Kidney (tissue), 14 donors: Measurements from ENCODE around the gene RUVBL1. TPM values are rescaled to one million over a fixed set of nuclear protein-coding genes. Genes with fewer than 3 reads are reported as not detected.

Experiments
- DNase-seq, 5 donors: peaks; one replicate each; pipeline ENCODE4 v3.0.0-alpha.2; 2013 to 2020
- FAIRE-seq: peaks from 2 replicates; lab custom pipeline; 2012; peaks lifted over from hg19 to GRCh38; lab: Jason Lieb, UNC
- H3K27ac ChIP-seq, 2 donors: one replicate each; pipeline ENCODE4 v1.7.0; 2013; ENCODE audit warnings: low read depth in 2 of 2, low read length in 2 of 2, inconsistent platforms in 1 of 2
- H3K27me3 ChIP-seq: one replicate; pipeline ENCODE4 v1.7.1; 2013; ENCODE audit warnings: low read length, inconsistent platforms; ENCODE audit not compliant: control insufficient read depth, insufficient read depth
- H3K36me3 ChIP-seq, 3 donors: one replicate each; pipeline versions ENCODE4 v1.7.0 to v1.7.1; 2013; ENCODE audit warnings: low read length in 3 of 3, control low read depth in 1 of 3, inconsistent platforms in 1 of 3; ENCODE audit not compliant: insufficient read depth in 3 of 3, control insufficient read depth in 2 of 3
- H3K4me1 ChIP-seq, 3 donors: one replicate each; pipeline versions ENCODE4 v1.7.0 to v1.7.1; 2013; ENCODE audit warnings: low read length in 3 of 3, inconsistent platforms in 1 of 3, low read depth in 1 of 3; ENCODE audit not compliant: control insufficient read depth in 2 of 3, insufficient read depth in 2 of 3
- H3K4me3 ChIP-seq, 3 donors: one replicate each; pipeline versions ENCODE4 v1.7.0 to v1.8.1; 2013; ENCODE audit warnings: low read length in 3 of 3, control low read depth in 1 of 3, inconsistent platforms in 1 of 3
- H3K9ac ChIP-seq, 3 donors: one replicate each; pipeline versions ENCODE4 v1.7.0 to v1.7.1; 2013; ENCODE audit warnings: low read length in 3 of 3, control low read depth in 1 of 3, inconsistent platforms in 1 of 3
- H3K9me3 ChIP-seq, 3 donors: one replicate each; pipeline versions ENCODE4 v1.7.0 to v1.7.1; 2013; ENCODE audit warnings: low read length in 3 of 3, control low read depth in 1 of 3, inconsistent platforms in 1 of 3; ENCODE audit not compliant: control insufficient read depth in 2 of 3, insufficient read depth in 1 of 3
- CTCF ChIP-seq: IDR thresholded peaks from 3 replicates; pipeline ENCODE4 v1.5.1; 2012; ENCODE audit warnings: mild to moderate bottlenecking, moderate library complexity, borderline replicate concordance; ENCODE audit not compliant: insufficient read depth; ENCODE audit errors: extremely low read depth
- intact Hi-C: fragments of 100-400 bp; cut with DNase I; formaldehyde crosslinking; loops from one replicate; pipeline ENCODE4 v1.11.1; 2022
- polyA plus RNA-seq: library from polyadenylated mRNA; stranded (reverse); fragments of 350-450 nt; fragmentation: Illumina TruSeq; extraction: RNeasy Lipid Tissue Mini Kit (QIAGEN cat#74804); gene quantifications from one replicate; pipeline ENCODE4 v1.2.3, GENCODE V29; 2014; ENCODE audit warnings: low read depth, low replicate concordance; ENCODE audit not compliant: insufficient read depth
- total RNA-seq: library from RNA; stranded (reverse); fragmentation: NEBNext Ultra II Directional; extraction: Animal tissue kit (Norgen Biotek cat#: 25700); gene quantifications from one replicate; pipeline ENCODE4 v1.2.1, GENCODE V29; 2021
- donor health status: control.
- donor health status: control.
- donor health status: control.
- donor health status: control.
- donor health status: control.
- donor health status: DM: yes; HTN: yes; CAD: no.
- donor health status: Normal renal cell carcinoma (clear cell type).

RUVBL1 gene
- total and polyA plus RNA-seq, 2 donors from 2014 or later = 32.7 to 41.9 TPM

DNA sequence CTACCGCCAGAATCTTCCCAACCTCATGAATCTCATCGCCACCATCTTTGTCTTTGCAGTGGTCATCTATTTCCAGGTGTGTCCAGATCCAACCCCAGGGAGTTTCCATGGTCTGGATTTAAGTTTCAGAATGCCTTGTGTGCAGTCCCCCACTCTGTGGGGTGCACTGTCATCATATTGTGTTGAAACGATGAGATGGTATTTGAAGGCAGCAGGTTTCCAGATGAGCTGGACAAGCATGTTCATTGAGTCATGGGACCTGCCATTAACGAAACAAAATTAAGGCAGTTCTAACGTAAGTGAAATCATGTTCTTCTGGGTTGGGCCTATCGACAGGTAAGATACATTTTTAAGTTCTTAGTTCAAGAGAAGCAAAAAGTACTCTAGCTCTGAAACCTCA is 58.6 kb downstream of the RUVBL1 start:
- no peak for FAIRE-seq

GRCh38 chr3:128063865-128064264 is 59.7 kb downstream of the RUVBL1 start:
- FAIRE-seq (no peak), DNase-seq (no peak)
- TF ChIP-seq CTCF = no peak
- H3K36me3 ChIP-seq = peaks cover 19 to 90% (median 64%) of the 10 kb centered on the region in 3 donors
- H3K4me1 ChIP-seq = no peaks in the 10 kb centered on the region
- no peaks in the 10 kb centered on the region for H3K27me3 ChIP-seq
- intact Hi-C loops = no loop called here
- no peak overlapping the region for H3K27ac ChIP-seq
- H3K9me3 ChIP-seq = no peaks in the 10 kb centered on the region
- no peak overlapping the region for H3K4me3 ChIP-seq
- no peak overlapping the region for H3K9ac ChIP-seq

More for the DNA sequence above, 58.6 kb downstream of the RUVBL1 start:
- DNase-seq = no peak
- Histone ChIP-seq H3K4me1 (no peaks in the 10 kb centered on the region), H3K36me3 (peaks cover 19 to 93% (median 63%) of the 10 kb centered on the region in 3 donors), H3K27ac (no peak overlapping the region), H3K27me3 (no peaks in the 10 kb centered on the region), H3K4me3 (no peak overlapping the region), H3K9ac (no peak overlapping the region), H3K9me3 (no peaks in the 10 kb centered on the region)
- TF ChIP-seq CTCF = no peak
- intact Hi-C loops = no loop called here

- no peak overlapping the region for H3K27ac ChIP-seq
These were observed 61.4 kb downstream of the RUVBL1 start for GRCh38 chr3:128062033-128062745.

More at GRCh38 chr3:128062033-128062745, 61.4 kb downstream of the RUVBL1 start:
- FAIRE-seq (no peak), DNase-seq (no peak)
- TF ChIP-seq CTCF = no peak
- Histone ChIP-seq H3K27me3 (no peaks in the 10 kb centered on the region), H3K4me1 (no peaks in the 10 kb centered on the region), H3K4me3 (no peak overlapping the region), H3K9me3 (no peaks in the 10 kb centered on the region), H3K9ac (no peak overlapping the region), H3K36me3 (peaks cover 14 to 80% (median 54%) of the 10 kb centered on the region in 3 donors)
- intact Hi-C loops = no loop called here
